Uterus (tissue), 2 donors: ENCODE measurements around the gene PRR5L.

Experiments used
- CTCF ChIP-seq, 4 experiments: fragments of 200-600 bp in 2 of 4; fragments of 450-650 bp in 2 of 4; sonication (generic) in 2 of 4; IDR thresholded peaks; one replicate each; pipeline ENCODE4 v1.5.1; 2016 to 2019; ENCODE audit warnings: antibody characterized with exemption in 4 of 4, mild to moderate bottlenecking in 2 of 4, moderate library complexity in 1 of 4
- POLR2A ChIP-seq, 2 donors: fragments of 450-650 bp; IDR thresholded peaks; one replicate each; pipeline ENCODE4 v1.6.1; 2016; ENCODE audit warnings: antibody characterized with exemption in 2 of 2, mild to moderate bottlenecking in 1 of 2, moderate library complexity in 1 of 2

DNA sequence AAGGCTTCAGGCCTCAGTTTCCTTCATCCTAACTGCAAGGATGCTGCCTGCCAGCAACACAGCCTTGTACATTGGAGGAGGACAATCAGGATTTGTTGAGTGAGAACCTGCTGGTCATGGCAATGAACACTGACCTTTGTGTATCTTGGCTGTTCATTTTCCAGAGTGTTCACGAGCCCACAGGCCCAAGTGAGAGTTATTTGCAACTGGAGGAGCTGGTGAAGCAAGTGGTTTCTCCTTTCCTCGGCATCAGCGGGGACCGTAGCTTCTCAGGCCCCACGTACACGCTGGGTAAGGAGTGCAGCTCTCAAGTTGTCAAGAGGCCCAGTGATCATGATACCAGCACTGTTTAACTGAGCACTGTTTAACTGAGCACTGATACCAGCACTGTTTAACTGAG lies 155.0 kb downstream of the PRR5L start:
- TF ChIP-seq CTCF (IDR thresholded peaks at IDR 0.05) (no peak), POLR2A (IDR thresholded peaks at IDR 0.05) (no peak)
